ENCODE measurements around the gene LYPD3.
A peak's percentile ranks its signal among the peaks of the same experiment; 100 is the strongest.

LYPD3 gene

GRCh38 chr19:43480574-43480973 is 15.2 kb upstream of the LYPD3 start:
- DNase-seq (ENCODE audit: low spot score), result no peak
- TF ChIP-seq CTCF (conservative IDR thresholded peaks at IDR 0.05; ENCODE audit: low read depth), result no peak
- ChIA-PET POLR2A (ENCODE audit: low non-redundant PET) (no interaction called here), CTCF (no interaction called here)
- no peak overlapping the region for H3K27ac ChIP-seq

- no peak overlapping the region for H3K27ac ChIP-seq
- TF ChIP-seq CTCF (conservative IDR thresholded peaks at IDR 0.05; ENCODE audit: low read depth), result no peak
- CTCF ChIA-PET, result no interaction called here
- DNase-seq (ENCODE audit: low spot score), result no peak
- POLR2A ChIA-PET (ENCODE audit: low non-redundant PET), result no interaction called here
Observed at GRCh38 chr19:43479961-43480561, 14.7 kb upstream of the LYPD3 start.

- DNase-seq (ENCODE audit: low spot score), result no peak
- ChIA-PET CTCF (no interaction called here), POLR2A (ENCODE audit: low non-redundant PET) (no interaction called here)
- no peak overlapping the region for H3K27ac ChIP-seq
- TF ChIP-seq CTCF (conservative IDR thresholded peaks at IDR 0.05; ENCODE audit: low read depth), result no peak
Observed at GRCh38 chr19:43479226-43479625, 13.8 kb upstream of the LYPD3 start.

- POLR2A ChIA-PET (ENCODE audit: low non-redundant PET), result no interaction called here
- no peak overlapping the region for H3K27ac ChIP-seq
- no peak for DNase-seq (ENCODE audit: low spot score)
- no peak for TF ChIP-seq CTCF (conservative IDR thresholded peaks at IDR 0.05; ENCODE audit: low read depth)
- CTCF ChIA-PET, result interaction anchor here (0.6 kb wide), 1 partner anchor 1238 kb away, joined by 4 read pairs; no protein-coding TSS in a partner anchor
Observed at GRCh38 chr19:43478323-43478722, 12.9 kb upstream of the LYPD3 start.

DNA sequence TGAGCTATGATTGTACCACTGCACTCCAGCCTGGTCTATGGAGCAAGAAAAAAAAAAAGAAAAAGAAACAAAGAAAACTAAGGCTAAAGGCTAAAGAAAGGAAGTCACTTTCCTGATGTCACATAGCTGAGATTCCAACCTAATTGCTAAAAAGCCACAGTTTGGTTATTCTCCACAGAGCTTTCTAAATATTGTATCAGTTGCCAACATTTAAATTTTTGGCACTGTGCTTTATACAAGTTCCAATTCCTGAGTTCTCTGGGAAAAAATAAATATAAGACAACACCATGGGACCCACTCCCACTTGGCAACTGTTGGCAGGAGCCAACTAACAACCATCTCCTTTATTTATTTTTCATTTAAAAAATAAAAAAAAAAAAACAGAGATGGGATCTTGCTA is 11.2 kb upstream of the LYPD3 start:
- ChIA-PET CTCF (interaction anchor here (0.6 kb wide), 2 partner anchors 792 to 971 kb away, joined by 3 to 4 read pairs; no protein-coding TSS in a partner anchor), POLR2A (ENCODE audit: low non-redundant PET) (interaction anchor here (0.6 kb wide), 1 partner anchor 49 kb away, joined by 3 read pairs; no protein-coding TSS in a partner anchor)
- TF ChIP-seq CTCF (conservative IDR thresholded peaks at IDR 0.05; ENCODE audit: low read depth), result no peak
- no peak overlapping the region for H3K27ac ChIP-seq
- no peak for DNase-seq (ENCODE audit: low spot score)

GRCh38 chr19:43474986-43475705 is 9.7 kb upstream of the LYPD3 start:
- DNase-seq (ENCODE audit: low spot score), result peak; percentile 97
- no peak for TF ChIP-seq CTCF (conservative IDR thresholded peaks at IDR 0.05; ENCODE audit: low read depth)

More at GRCh38 chr19:43474986-43475705, 9.7 kb upstream of the LYPD3 start:
- POLR2A ChIA-PET (ENCODE audit: low non-redundant PET), result interaction anchor here (0.7 kb wide), 1 partner anchor 29 kb away, joined by 3 read pairs; no protein-coding TSS in a partner anchor
- peak overlapping the region; percentile 74 for H3K27ac ChIP-seq
- CTCF ChIA-PET, result no interaction called here

Measured in RWPE1 (cell line).